Spleen (tissue), 7 donors: Measurements from ENCODE around the gene SEPTIN11.

Experiments
- CTCF ChIP-seq, 11 experiments: fragments of 200-600 bp in 7 of 11; fragments of 450-650 bp in 4 of 11; sonication (generic) in 4 of 11; IDR thresholded peaks in 8 of 11; conservative IDR thresholded peaks in 3 of 11; 1 replicate in 7 of 11; 2 replicates in 4 of 11; pipeline versions ENCODE4 v1.4.0 to v1.8.0; 2016 to 2021; ENCODE audit warnings: antibody characterized with exemption in 11 of 11, inconsistent platforms in 4 of 11, mild to moderate bottlenecking in 1 of 11
- POLR2A ChIP-seq, 3 donors: fragments of 450-650 bp; IDR thresholded peaks; one replicate each; pipeline ENCODE4 v1.5.1; 2017; ENCODE audit warnings: antibody characterized with exemption in 3 of 3, mild to moderate bottlenecking in 1 of 3
- POLR2AphosphoS5 ChIP-seq, 3 donors: sonication (generic); formaldehyde crosslinking; IDR thresholded peaks; one replicate each; pipeline ENCODE4 v1.5.1; 2017; ENCODE audit warnings: antibody characterized with exemption in 3 of 3
- donor health status: DM: no; HTN: no; CAD: no; lungs with moderate emphysema.
- donor health status: DM: no; HTN: no; CAD: no.
- donor health status: DM: no; HTN: no; CAD: no.

- TF ChIP-seq CTCF (IDR thresholded peaks at IDR 0.05 in 8 of 11, conservative IDR thresholded peaks at IDR 0.05 in 3 of 11) (no peak), POLR2AphosphoS5 (IDR thresholded peaks at IDR 0.05) (no peak), POLR2A (IDR thresholded peaks at IDR 0.05) (no peak)
These were observed 44.5 kb downstream of the SEPTIN11 start for GRCh38 chr4:76993787-76994641.
